HepG2 (cell line): ENCODE measurements around the gene SH3PXD2A. TPM values are rescaled to one million over a fixed set of nuclear protein-coding genes. Genes with fewer than 3 reads are reported as not detected.

Source experiments
- HDAC2 ChIP-seq: sonication (generic); formaldehyde crosslinking; IDR thresholded peaks from 2 replicates; pipeline ENCODE4 v1.4.0; 2020; ENCODE audit warnings: missing genetic modification reagents
- IKZF4 ChIP-seq: sonication (generic); formaldehyde crosslinking; IDR thresholded peaks from 2 replicates; pipeline ENCODE4 v1.5.1; 2020; ENCODE audit warnings: borderline replicate concordance, mild to moderate bottlenecking, low read depth, missing genetic modification reagents; ENCODE audit errors: not compliant biosample characterization
- NCOA1 ChIP-seq: sonication (generic); formaldehyde crosslinking; IDR thresholded peaks from 2 replicates; pipeline ENCODE4 v1.9.0; 2021; ENCODE audit warnings: missing genetic modification reagents
- SIN3A ChIP-seq: IDR thresholded peaks from 2 replicates; pipeline ENCODE4 v1.6.1; 2011; ENCODE audit warnings: low read depth, mild to moderate bottlenecking, control low read depth, low read length, borderline replicate concordance
- SNAI1 ChIP-seq: sonication (generic); formaldehyde crosslinking; IDR thresholded peaks from 2 replicates; pipeline ENCODE4 v1.5.0; 2020; ENCODE audit warnings: mild to moderate bottlenecking, missing genetic modification reagents, borderline replicate concordance
- TOPORS ChIP-seq: sonication (generic); formaldehyde crosslinking; IDR thresholded peaks from 2 replicates; pipeline ENCODE4 v1.8.0; 2023; ENCODE audit warnings: mild to moderate bottlenecking, missing genetic modification reagents
- ZBTB7B ChIP-seq: sonication (generic); formaldehyde crosslinking; IDR thresholded peaks from 2 replicates; pipeline ENCODE4 v1.4.0; 2020; ENCODE audit warnings: missing genetic modification reagents
- ZBTB8A ChIP-seq: sonication (generic); formaldehyde crosslinking; IDR thresholded peaks from 2 replicates; pipeline ENCODE4 v1.4.0; 2020; ENCODE audit warnings: mild to moderate bottlenecking, low read depth, missing genetic modification reagents, borderline replicate concordance
- ZKSCAN8 ChIP-seq: IDR thresholded peaks from 2 replicates; pipeline ENCODE4 v1.6.1; 2016; ENCODE audit warnings: borderline replicate concordance, missing genetic modification reagents, missing compliant biosample characterization
- ZNF660 ChIP-seq: sonication (generic); formaldehyde crosslinking; IDR thresholded peaks from 2 replicates; pipeline ENCODE4 v1.5.1; 2020; ENCODE audit warnings: mild to moderate bottlenecking, low read depth, missing genetic modification reagents, borderline replicate concordance
- ZNF672 ChIP-seq: sonication (generic); formaldehyde crosslinking; IDR thresholded peaks from 2 replicates; pipeline ENCODE4 v1.8.1; 2022; ENCODE audit warnings: missing genetic modification reagents
- ZNF749 ChIP-seq: sonication (generic); formaldehyde crosslinking; IDR thresholded peaks from 2 replicates; pipeline ENCODE4 v1.8.0; 2022; ENCODE audit warnings: mild to moderate bottlenecking, missing genetic modification reagents, moderate library complexity, borderline replicate concordance
- ZZZ3 ChIP-seq: sonication (generic); formaldehyde crosslinking; IDR thresholded peaks from 2 replicates; pipeline ENCODE4 v1.4.0; 2020; ENCODE audit warnings: missing genetic modification reagents, mild to moderate bottlenecking, borderline replicate concordance
- polyA plus RNA-seq, 8 experiments: library from polyadenylated mRNA; depleted of rRNA in 3 of 8; stranded (reverse) in 7 of 8; unstranded in 1 of 8; fragments of >200 nt; fragmentation: Illumina TruSeq in 4 of 8; extraction: Trizol in 4 of 8; gene quantifications; 2 replicates each; pipeline versions ENCODE4 v1.2.1 to v1.2.3, GENCODE V29; 2011 to 2016; ENCODE audit warnings: low read depth in 4 of 8, missing spikeins in 1 of 8, mixed read lengths in 1 of 8; ENCODE audit not compliant: insufficient read depth in 1 of 8
- total RNA-seq, 5 experiments: library from RNA; depleted of rRNA; stranded (reverse); fragments of >200 nt; fragmentation: Illumina TruSeq; extraction: Trizol; gene quantifications; 2 replicates each; pipeline ENCODE4 v1.2.3, GENCODE V29; 2016; ENCODE audit warnings: low read depth in 1 of 5
- TF ChIP-seq, protein P1 (sequence below), 2 experiments: sonication (generic) in 1 of 2; formaldehyde crosslinking in 1 of 2; IDR thresholded peaks; 2 replicates each; pipeline versions ENCODE4 v1.5.1 to v1.6.1; 2011 to 2020; ENCODE audit warnings: borderline replicate concordance in 1 of 2, low read depth in 1 of 2, low read length in 1 of 2, mild to moderate bottlenecking in 1 of 2, missing genetic modification reagents in 1 of 2, moderate library complexity in 1 of 2
- TF ChIP-seq, protein P2 (sequence below): sonication (generic); formaldehyde crosslinking; conservative IDR thresholded peaks from 2 replicates; pipeline ENCODE4 v1.4.0; 2020; ENCODE audit warnings: mild to moderate bottlenecking, missing genetic modification reagents, moderate library complexity
- TF ChIP-seq, protein P3 (sequence below): sonication (generic); formaldehyde crosslinking; IDR thresholded peaks from 2 replicates; pipeline ENCODE4 v1.5.1; 2020; ENCODE audit warnings: mild to moderate bottlenecking, missing genetic modification reagents, moderate library complexity
- TF ChIP-seq, protein P4 (sequence below): sonication (generic); IDR thresholded peaks from 2 replicates; pipeline ENCODE4 v1.6.1; 2016; ENCODE audit warnings: low read depth, borderline replicate concordance

The SH3PXD2A gene
- total and polyA plus RNA-seq, 2 of the 13 experiments (the other 11 are each of a cell fraction or from before 2014, with no cell fraction given): 11.1 to 11.3 TPM

- TF ChIP-seq, protein P1, sequence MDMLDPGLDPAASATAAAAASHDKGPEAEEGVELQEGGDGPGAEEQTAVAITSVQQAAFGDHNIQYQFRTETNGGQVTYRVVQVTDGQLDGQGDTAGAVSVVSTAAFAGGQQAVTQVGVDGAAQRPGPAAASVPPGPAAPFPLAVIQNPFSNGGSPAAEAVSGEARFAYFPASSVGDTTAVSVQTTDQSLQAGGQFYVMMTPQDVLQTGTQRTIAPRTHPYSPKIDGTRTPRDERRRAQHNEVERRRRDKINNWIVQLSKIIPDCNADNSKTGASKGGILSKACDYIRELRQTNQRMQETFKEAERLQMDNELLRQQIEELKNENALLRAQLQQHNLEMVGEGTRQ (IDR thresholded peaks at IDR 0.05; ENCODE audit: low read depth, low read length): no peak
- TF ChIP-seq, protein P1 (CRISPR knock-in tag; IDR thresholded peaks at IDR 0.05; ENCODE audit: borderline replicate concordance): no peak
- TF ChIP-seq ZZZ3 (CRISPR knock-in tag) (no peak), ZNF660 (CRISPR knock-in tag) (no peak), NCOA1 (no peak), IKZF4 (CRISPR knock-in tag) (no peak), ZBTB7B (peak; percentile 30; the same call in 1 of the 2 replicates), ZKSCAN8 (CRISPR knock-in tag) (no peak), HDAC2 (CRISPR knock-in tag) (no peak), SIN3A (no peak), ZBTB8A (CRISPR knock-in tag) (no peak), ZNF749 (CRISPR knock-in tag) (no peak), ZNF672 (CRISPR knock-in tag) (no peak), SNAI1 (CRISPR knock-in tag) (no peak), TOPORS (CRISPR knock-in tag) (no peak)
- TF ChIP-seq, protein P2, sequence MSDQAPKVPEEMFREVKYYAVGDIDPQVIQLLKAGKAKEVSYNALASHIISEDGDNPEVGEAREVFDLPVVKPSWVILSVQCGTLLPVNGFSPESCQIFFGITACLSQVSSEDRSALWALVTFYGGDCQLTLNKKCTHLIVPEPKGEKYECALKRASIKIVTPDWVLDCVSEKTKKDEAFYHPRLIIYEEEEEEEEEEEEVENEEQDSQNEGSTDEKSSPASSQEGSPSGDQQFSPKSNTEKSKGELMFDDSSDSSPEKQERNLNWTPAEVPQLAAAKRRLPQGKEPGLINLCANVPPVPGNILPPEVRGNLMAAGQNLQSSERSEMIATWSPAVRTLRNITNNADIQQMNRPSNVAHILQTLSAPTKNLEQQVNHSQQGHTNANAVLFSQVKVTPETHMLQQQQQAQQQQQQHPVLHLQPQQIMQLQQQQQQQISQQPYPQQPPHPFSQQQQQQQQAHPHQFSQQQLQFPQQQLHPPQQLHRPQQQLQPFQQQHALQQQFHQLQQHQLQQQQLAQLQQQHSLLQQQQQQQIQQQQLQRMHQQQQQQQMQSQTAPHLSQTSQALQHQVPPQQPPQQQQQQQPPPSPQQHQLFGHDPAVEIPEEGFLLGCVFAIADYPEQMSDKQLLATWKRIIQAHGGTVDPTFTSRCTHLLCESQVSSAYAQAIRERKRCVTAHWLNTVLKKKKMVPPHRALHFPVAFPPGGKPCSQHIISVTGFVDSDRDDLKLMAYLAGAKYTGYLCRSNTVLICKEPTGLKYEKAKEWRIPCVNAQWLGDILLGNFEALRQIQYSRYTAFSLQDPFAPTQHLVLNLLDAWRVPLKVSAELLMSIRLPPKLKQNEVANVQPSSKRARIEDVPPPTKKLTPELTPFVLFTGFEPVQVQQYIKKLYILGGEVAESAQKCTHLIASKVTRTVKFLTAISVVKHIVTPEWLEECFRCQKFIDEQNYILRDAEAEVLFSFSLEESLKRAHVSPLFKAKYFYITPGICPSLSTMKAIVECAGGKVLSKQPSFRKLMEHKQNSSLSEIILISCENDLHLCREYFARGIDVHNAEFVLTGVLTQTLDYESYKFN (CRISPR knock-in tag): no peak; the same call in 1 of the 2 replicates
- TF ChIP-seq, protein P3, sequence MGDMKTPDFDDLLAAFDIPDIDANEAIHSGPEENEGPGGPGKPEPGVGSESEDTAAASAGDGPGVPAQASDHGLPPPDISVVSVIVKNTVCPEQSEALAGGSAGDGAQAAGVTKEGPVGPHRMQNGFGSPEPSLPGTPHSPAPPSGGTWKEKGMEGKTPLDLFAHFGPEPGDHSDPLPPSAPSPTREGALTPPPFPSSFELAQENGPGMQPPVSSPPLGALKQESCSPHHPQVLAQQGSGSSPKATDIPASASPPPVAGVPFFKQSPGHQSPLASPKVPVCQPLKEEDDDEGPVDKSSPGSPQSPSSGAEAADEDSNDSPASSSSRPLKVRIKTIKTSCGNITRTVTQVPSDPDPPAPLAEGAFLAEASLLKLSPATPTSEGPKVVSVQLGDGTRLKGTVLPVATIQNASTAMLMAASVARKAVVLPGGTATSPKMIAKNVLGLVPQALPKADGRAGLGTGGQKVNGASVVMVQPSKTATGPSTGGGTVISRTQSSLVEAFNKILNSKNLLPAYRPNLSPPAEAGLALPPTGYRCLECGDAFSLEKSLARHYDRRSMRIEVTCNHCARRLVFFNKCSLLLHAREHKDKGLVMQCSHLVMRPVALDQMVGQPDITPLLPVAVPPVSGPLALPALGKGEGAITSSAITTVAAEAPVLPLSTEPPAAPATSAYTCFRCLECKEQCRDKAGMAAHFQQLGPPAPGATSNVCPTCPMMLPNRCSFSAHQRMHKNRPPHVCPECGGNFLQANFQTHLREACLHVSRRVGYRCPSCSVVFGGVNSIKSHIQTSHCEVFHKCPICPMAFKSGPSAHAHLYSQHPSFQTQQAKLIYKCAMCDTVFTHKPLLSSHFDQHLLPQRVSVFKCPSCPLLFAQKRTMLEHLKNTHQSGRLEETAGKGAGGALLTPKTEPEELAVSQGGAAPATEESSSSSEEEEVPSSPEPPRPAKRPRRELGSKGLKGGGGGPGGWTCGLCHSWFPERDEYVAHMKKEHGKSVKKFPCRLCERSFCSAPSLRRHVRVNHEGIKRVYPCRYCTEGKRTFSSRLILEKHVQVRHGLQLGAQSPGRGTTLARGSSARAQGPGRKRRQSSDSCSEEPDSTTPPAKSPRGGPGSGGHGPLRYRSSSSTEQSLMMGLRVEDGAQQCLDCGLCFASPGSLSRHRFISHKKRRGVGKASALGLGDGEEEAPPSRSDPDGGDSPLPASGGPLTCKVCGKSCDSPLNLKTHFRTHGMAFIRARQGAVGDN: peak; percentile 59
- TF ChIP-seq, protein P4, sequence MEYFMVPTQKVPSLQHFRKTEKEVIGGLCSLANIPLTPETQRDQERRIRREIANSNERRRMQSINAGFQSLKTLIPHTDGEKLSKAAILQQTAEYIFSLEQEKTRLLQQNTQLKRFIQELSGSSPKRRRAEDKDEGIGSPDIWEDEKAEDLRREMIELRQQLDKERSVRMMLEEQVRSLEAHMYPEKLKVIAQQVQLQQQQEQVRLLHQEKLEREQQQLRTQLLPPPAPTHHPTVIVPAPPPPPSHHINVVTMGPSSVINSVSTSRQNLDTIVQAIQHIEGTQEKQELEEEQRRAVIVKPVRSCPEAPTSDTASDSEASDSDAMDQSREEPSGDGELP: no peak
Measured at GRCh38 chr10:103651783-103652476, 203.4 kb downstream of the SH3PXD2A start (continued).
